Measurements from ENCODE around the gene PIGX.
A peak's percentile ranks its signal among the peaks of the same experiment; 100 is the strongest.

PIGX gene

GRCh38 chr3:196740481-196741248 lies 28.5 kb downstream of the PIGX start:
- TF ChIP-seq REST (IDR thresholded peaks at IDR 0.05; ENCODE audit: insufficient read depth in 1 of 2, low read depth in 2 of 2, low read length in 2 of 2) (no peak), FOXP2 (optimal IDR thresholded peaks at IDR 0.05; ENCODE audit: borderline replicate concordance, extremely low read depth, extremely low read length, insufficient read depth) (no peak), POLR2AphosphoS5 (IDR thresholded peaks at IDR 0.05; ENCODE audit: low read depth, low read length) (0 out of 2 replicates have a peak, but pooled peaks have one; percentile 19)

GRCh38 chr3:196741249-196741889 lies 29.2 kb downstream of the PIGX start:
- TF ChIP-seq FOXP2 (optimal IDR thresholded peaks at IDR 0.05; ENCODE audit: borderline replicate concordance, extremely low read depth, extremely low read length, insufficient read depth) (no peak), TAF1 (IDR thresholded peaks at IDR 0.05; ENCODE audit: borderline replicate concordance, insufficient read depth, low read length) (no peak), REST (IDR thresholded peaks at IDR 0.05; ENCODE audit: insufficient read depth in 1 of 2, low read depth in 2 of 2, low read length in 2 of 2) (no peak), SIN3A (IDR thresholded peaks at IDR 0.05; ENCODE audit: borderline replicate concordance, insufficient read depth, low read length) (no peak), POLR2AphosphoS5 (IDR thresholded peaks at IDR 0.05; ENCODE audit: low read depth, low read length) (no peak)

GRCh38 chr3:196749125-196749524 lies 36.9 kb downstream of the PIGX start:
- TF ChIP-seq POLR2AphosphoS5 (IDR thresholded peaks at IDR 0.05; ENCODE audit: low read depth, low read length) (no peak), REST (IDR thresholded peaks at IDR 0.05; ENCODE audit: insufficient read depth in 1 of 2, low read depth in 2 of 2, low read length in 2 of 2) (no peak), SIN3A (IDR thresholded peaks at IDR 0.05; ENCODE audit: borderline replicate concordance, insufficient read depth, low read length) (no peak)

- no peak for TF ChIP-seq TAF1 (IDR thresholded peaks at IDR 0.05; ENCODE audit: borderline replicate concordance, insufficient read depth, low read length)
- TF ChIP-seq POLR2AphosphoS5 (IDR thresholded peaks at IDR 0.05; ENCODE audit: low read depth, low read length), result no peak
- no peak for TF ChIP-seq SIN3A (IDR thresholded peaks at IDR 0.05; ENCODE audit: borderline replicate concordance, insufficient read depth, low read length)
- no peak for TF ChIP-seq REST (IDR thresholded peaks at IDR 0.05; ENCODE audit: insufficient read depth in 1 of 2, low read depth in 2 of 2, low read length in 2 of 2)
- no peak for TF ChIP-seq FOXP2 (optimal IDR thresholded peaks at IDR 0.05; ENCODE audit: borderline replicate concordance, extremely low read depth, extremely low read length, insufficient read depth)
Measured at GRCh38 chr3:196753201-196753600, 41.0 kb downstream of the PIGX start.

Data from PFSK-1 (cell line).